GM12878 (cell line): ENCODE data around the gene CAPN14. TPM values are rescaled to one million over a fixed set of nuclear protein-coding genes. Genes with fewer than 3 reads are reported as not detected.

ENCODE experiments used
- ATAC-seq: fragments of 200-7000 bp; cut with Tn5 transposase; 3 replicates; pipeline ENCODE4 v1.9.1; 2020; ENCODE audit warnings: mild to moderate bottlenecking, moderate library complexity
- BruUV-seq: library from RNA; stranded (reverse); fragments of 400-500 nt; replicated peaks from 2 replicates; lab custom pipeline; 2021; lab: Mats Ljungman, UMichigan
- CTCF ChIA-PET: fragments of 300-600 bp; sonication (Branson Sonifier 250); formaldehyde crosslinking; extraction: SDS; loops from one replicate; lab custom pipeline; 2021; ENCODE audit warnings: inconsistent platforms; lab: Yijun Ruan, JAX
- POLR2A ChIA-PET: fragments of 350-600 bp; formaldehyde crosslinking; extraction: SDS; loops from one replicate; lab custom pipeline; 2021; ENCODE audit warnings: inconsistent platforms; lab: Charles Lee
- RAD21 ChIA-PET: fragments of 300-600 bp; sonication (Branson Sonifier 250); formaldehyde crosslinking; loops from one replicate; lab custom pipeline; 2023; ENCODE audit warnings: antibody characterized with exemption; ENCODE audit not compliant: unreplicated experiment; lab: Charles Lee
- SMC1A ChIA-PET: fragments of 300-600 bp; sonication (Branson Sonifier 250); formaldehyde crosslinking; loops from one replicate; lab custom pipeline; 2023; ENCODE audit not compliant: unreplicated experiment, uncharacterized antibody; lab: Charles Lee
- DNase-seq: peaks from one replicate; pipeline ENCODE4 v3.0.0-alpha.2; 2011; ENCODE audit warnings: low read depth, low spot score
- FAIRE-seq: peaks from 3 replicates; lab custom pipeline; 2011; peaks lifted over from hg19 to GRCh38; lab: Jason Lieb, UNC
- H2AFZ ChIP-seq: 2 replicates; pipeline ENCODE4 v1.6.0; 2011; ENCODE audit warnings: low read depth, low read length, control low read depth; ENCODE audit not compliant: control insufficient read depth
- H3K27ac ChIP-seq: 2 replicates; pipeline ENCODE4 v1.5.1; 2011; ENCODE audit warnings: control low read depth; ENCODE audit not compliant: control insufficient read depth, insufficient read depth
- H3K27me3 ChIP-seq, 2 experiments: replicated peaks in 1 of 2; 2 replicates each; pipeline versions ENCODE4 v1.6.0 to v1.6.1; 2011; ENCODE audit warnings: low read length in 1 of 2; ENCODE audit not compliant: control insufficient read depth in 2 of 2, insufficient read depth in 2 of 2
- H3K36me3 ChIP-seq, 2 experiments: 2 replicates each; pipeline ENCODE4 v1.5.1; 2011; ENCODE audit warnings: low read length in 1 of 2; ENCODE audit not compliant: control insufficient read depth in 2 of 2, insufficient read depth in 2 of 2
- H3K4me1 ChIP-seq: 2 replicates; pipeline ENCODE4 v1.6.1; 2011; ENCODE audit warnings: mild to moderate bottlenecking, low read length, moderate library complexity, mixed read lengths; ENCODE audit not compliant: control insufficient read depth, insufficient read depth
- H3K4me2 ChIP-seq: 2 replicates; pipeline ENCODE4 v1.6.0; 2011; ENCODE audit warnings: control low read depth; ENCODE audit not compliant: control insufficient read depth, insufficient read depth
- H3K4me3 ChIP-seq: fragments of 200-600 bp; sonication (generic); 2 replicates; pipeline ENCODE4 v1.5.1; 2016
- H3K79me2 ChIP-seq: 2 replicates; pipeline ENCODE4 v1.6.0; 2011; ENCODE audit warnings: low read length; ENCODE audit not compliant: control insufficient read depth, insufficient read depth
- H3K9ac ChIP-seq: 2 replicates; pipeline ENCODE4 v1.8.0; 2011; ENCODE audit warnings: low read length, control low read depth, mixed read lengths; ENCODE audit not compliant: control insufficient read depth, insufficient read depth
- H3K9me3 ChIP-seq: replicated peaks from 3 replicates; pipeline ENCODE4 v1.5.1; 2011; ENCODE audit warnings: mild to moderate bottlenecking, low read length; ENCODE audit not compliant: control insufficient read depth, insufficient read depth
- H4K20me1 ChIP-seq: 2 replicates; pipeline ENCODE4 v1.6.0; 2011; ENCODE audit not compliant: control insufficient read depth, insufficient read depth
- BHLHE40 ChIP-seq, 2 experiments: fragments of 450-650 bp in 1 of 2; IDR thresholded peaks; 2 replicates each; pipeline ENCODE4 v1.6.1; 2011 to 2017; ENCODE audit warnings: low read depth in 2 of 2, borderline replicate concordance in 1 of 2, improper control_type of control experiment in 1 of 2, low read length in 1 of 2, mild to moderate bottlenecking in 1 of 2
- CEBPB ChIP-seq, 2 experiments: fragments of 150-350 bp in 1 of 2; IDR thresholded peaks; 2 replicates each; pipeline ENCODE4 v1.6.1; 2012 to 2014; ENCODE audit warnings: low read depth in 2 of 2, low read length in 2 of 2, borderline replicate concordance in 1 of 2, inconsistent platforms in 1 of 2
- CEBPZ ChIP-seq: fragments of 150-350 bp; IDR thresholded peaks from 2 replicates; pipeline ENCODE4 v1.6.1; 2016; ENCODE audit warnings: low read depth, low read length
- JUND ChIP-seq: IDR thresholded peaks from 2 replicates; pipeline ENCODE4 v1.6.1; 2012; ENCODE audit warnings: low read depth, mild to moderate bottlenecking, low read length, improper control_type of control experiment, moderate library complexity
- KDM1A ChIP-seq: fragments of 200-600 bp; sonication (generic); IDR thresholded peaks from 2 replicates; pipeline ENCODE4 v1.6.1; 2016; ENCODE audit warnings: borderline replicate concordance
- NR2C1 ChIP-seq: fragments of 450-650 bp; IDR thresholded peaks from 2 replicates; pipeline ENCODE4 v1.6.1; 2017; ENCODE audit warnings: antibody characterized with exemption, mild to moderate bottlenecking, moderate library complexity
- PAX5 ChIP-seq: IDR thresholded peaks from 2 replicates; pipeline ENCODE4 v1.6.1; 2011; ENCODE audit warnings: low read depth, low read length, borderline replicate concordance
- POLR2AphosphoS5 ChIP-seq: IDR thresholded peaks from 2 replicates; pipeline ENCODE4 v1.6.1; 2011; ENCODE audit warnings: mild to moderate bottlenecking, low read length, inconsistent platforms
- RELA ChIP-seq: fragments of 450-650 bp; IDR thresholded peaks from 2 replicates; pipeline ENCODE4 v1.8.0; 2014; ENCODE audit warnings: borderline replicate concordance; ENCODE audit not compliant: partially characterized antibody
- SIN3A ChIP-seq: IDR thresholded peaks from 2 replicates; pipeline ENCODE4 v1.6.1; 2012; ENCODE audit warnings: low read depth, low read length, improper control_type of control experiment
- SRF ChIP-seq, 2 experiments: IDR thresholded peaks; 2 replicates each; pipeline ENCODE4 v1.6.1; 2011; ENCODE audit warnings: low read depth in 2 of 2, low read length in 2 of 2, mild to moderate bottlenecking in 1 of 2, moderate library complexity in 1 of 2
- ZBED1 ChIP-seq: IDR thresholded peaks from 2 replicates; pipeline ENCODE4 v1.6.1; 2016; ENCODE audit warnings: borderline replicate concordance
- ZNF207 ChIP-seq: fragments of 450-650 bp; IDR thresholded peaks from 2 replicates; pipeline ENCODE4 v1.6.1; 2014; ENCODE audit warnings: antibody characterized with exemption, mild to moderate bottlenecking, borderline replicate concordance
- WGBS: methylation state at CpG from one replicate; pipeline ENCODE4 v1.1.6; 2016; ENCODE audit warnings: low lambda C conversion rate; ENCODE audit not compliant: insufficient replicate concordance, insufficient coverage; ENCODE audit errors: missing lambda C conversion rate; 5-methylcytosine and 5-hydroxymethylcytosine counted together
- in situ Hi-C: fragments of 300-500 bp; cut with MboI; formaldehyde crosslinking; loops from 9 replicates; pipeline ENCODE4 v1.14.3; 2018; ENCODE audit warnings: mixed read lengths
- intact Hi-C: fragments of 100-400 bp; cut with micrococcal nuclease; formaldehyde crosslinking; loops from one replicate; pipeline ENCODE4 v1.14.2; 2022; ENCODE audit not compliant: unreplicated experiment
- polyA plus RNA-seq, 11 experiments: library from polyadenylated mRNA; depleted of rRNA in 4 of 11; unstranded in 6 of 11; stranded (reverse) in 5 of 11; fragments of >200 nt; fragmentation: Nextera tagmentation in 4 of 11; fragmentation: Illumina TruSeq in 1 of 11; extraction: Ambion mirVana in 4 of 11; extraction: Trizol in 1 of 11; gene quantifications; 1 replicate in 1 of 11; 2 replicates in 10 of 11; pipeline versions ENCODE4 v1.2.1 to v1.2.3, GENCODE V29; 2011 to 2016; ENCODE audit warnings: inconsistent platforms in 2 of 11, missing spikeins in 2 of 11, low read depth in 1 of 11
- total RNA-seq, 4 experiments: library from RNA; depleted of rRNA in 3 of 4; stranded (reverse); fragments of >200 nt in 3 of 4; fragmentation: Illumina TruSeq in 1 of 4; extraction: Trizol in 1 of 4; gene quantifications; 2 replicates each; pipeline versions ENCODE4 v1.2.1 to v1.2.3, GENCODE V29; 2013 to 2021

Gene CAPN14
- total and polyA plus RNA-seq, 10 of the 15 experiments (the other 5 are each of a cell fraction or from before 2014, with no cell fraction given) = 0.08 to 1.5 (median 1.1) TPM

- no peak for TF ChIP-seq CEBPZ
- no peak for TF ChIP-seq KDM1A
- no peak for TF ChIP-seq SIN3A
- TF ChIP-seq PAX5 = no peak
These were observed 10.4 kb upstream of the CAPN14 start (continued) for GRCh38 chr2:31227711-31228125.

GRCh38 chr2:31227110-31227509 is 9.8 kb upstream of the CAPN14 start:
- 38% methylated on average over 6 of the region's 6 CpGs for WGBS
- no peak for ATAC-seq
- BruUV-seq = no TSS peak
- no peak overlapping the region for H2AFZ ChIP-seq
- TF ChIP-seq CEBPB (IDR thresholded peaks at IDR 0.05; ENCODE audit: borderline replicate concordance in 1 of 2, low read depth in 2 of 2, low read length in 2 of 2) (no peak), SRF (IDR thresholded peaks at IDR 0.05; ENCODE audit: low read depth in 2 of 2, low read length in 2 of 2) (no peak), RELA (no peak), POLR2AphosphoS5 (no peak), NR2C1 (no peak), ZBED1 (no peak), ZNF207 (no peak), BHLHE40 (IDR thresholded peaks at IDR 0.05; ENCODE audit: borderline replicate concordance in 1 of 2, low read depth in 2 of 2, low read length in 1 of 2) (no peak), JUND (no peak)
- TF ChIP-seq, all 136 proteins: peak for 0
- POLR2A ChIA-PET = interaction anchor here (1.2 kb wide), 1 partner anchor 10 kb away, joined by 3 read pairs; no protein-coding TSS in a partner anchor
- no peaks in the 10 kb centered on the region for H3K36me3 ChIP-seq
- no peak overlapping the region for H3K9ac ChIP-seq
- H3K4me1 ChIP-seq = no peaks in the 10 kb centered on the region
- FAIRE-seq = no peak
- H3K4me2 ChIP-seq = no peak overlapping the region
- no peaks in the 10 kb centered on the region for H4K20me1 ChIP-seq
- H3K9me3 ChIP-seq = no peaks in the 10 kb centered on the region
- H3K79me2 ChIP-seq = no peaks in the 10 kb centered on the region
- no peaks in the 10 kb centered on the region for H3K27me3 ChIP-seq
- in situ Hi-C loops (no loop called here), intact Hi-C loops (no loop called here)
- SMC1A ChIA-PET = interaction anchor here (0.6 to 1.2 kb wide), 4 partner anchors 10 to 79 kb away, joined by 3 read pairs; partner anchors contain the start of gene CAPN14
- CTCF ChIA-PET = interaction anchor here (1.0 to 1.2 kb wide), 3 partner anchors 28 to 106 kb away, joined by 4 to 5 read pairs (median 4); partner anchors contain the start of gene GALNT14
- H3K27ac ChIP-seq = no peak overlapping the region
- H3K4me3 ChIP-seq = no peak overlapping the region
- RAD21 ChIA-PET = interaction anchor here (0.9 kb wide), 1 partner anchor 57 kb away, joined by 4 read pairs; no protein-coding TSS in a partner anchor
- no peak for DNase-seq
